Ishikawa (cell line): ENCODE data around the gene OR52D1.

ENCODE experiments used
- CEBPB ChIP-seq: IDR thresholded peaks from 2 replicates; pipeline ENCODE4 v1.6.1; 2012
- CREB1 ChIP-seq: IDR thresholded peaks from 2 replicates; pipeline ENCODE4 v1.6.1; 2012; ENCODE audit warnings: low read depth
- EGR1 ChIP-seq: IDR thresholded peaks from 2 replicates; pipeline ENCODE4 v1.6.1; 2012
- EP300 ChIP-seq: IDR thresholded peaks from 2 replicates; pipeline ENCODE4 v1.6.1; 2012; ENCODE audit warnings: borderline replicate concordance
- FOXM1 ChIP-seq: IDR thresholded peaks from 2 replicates; pipeline ENCODE4 v1.6.1; 2012; ENCODE audit warnings: low read depth, borderline replicate concordance
- NFIC ChIP-seq: IDR thresholded peaks from 2 replicates; pipeline ENCODE4 v1.6.1; 2012
- RAD21 ChIP-seq: IDR thresholded peaks from 2 replicates; pipeline ENCODE4 v1.6.1; 2012; ENCODE audit warnings: low read depth
- TAF1 ChIP-seq: IDR thresholded peaks from 2 replicates; pipeline ENCODE4 v1.6.1; 2012; ENCODE audit warnings: low read depth, mild to moderate bottlenecking
- TCF12 ChIP-seq: IDR thresholded peaks from 2 replicates; pipeline ENCODE4 v1.6.1; 2012; ENCODE audit warnings: low read depth
- TEAD4 ChIP-seq: IDR thresholded peaks from 2 replicates; pipeline ENCODE4 v1.6.1; 2012
- YY1 ChIP-seq: IDR thresholded peaks from 2 replicates; pipeline ENCODE4 v1.6.1; 2012; ENCODE audit warnings: low read depth
- ZBTB7A ChIP-seq: IDR thresholded peaks from 2 replicates; pipeline ENCODE4 v1.6.1; 2012; ENCODE audit warnings: low read depth
- TF ChIP-seq, protein P1 (sequence below): IDR thresholded peaks from 2 replicates; pipeline ENCODE4 v1.6.1; 2012
- TF ChIP-seq, protein P2 (sequence below): IDR thresholded peaks from 2 replicates; pipeline ENCODE4 v1.6.1; 2012; ENCODE audit warnings: low read depth, mild to moderate bottlenecking
- TF ChIP-seq, protein P3 (sequence below): IDR thresholded peaks from 2 replicates; pipeline ENCODE4 v1.6.1; 2012

The OR52D1 gene

DNA sequence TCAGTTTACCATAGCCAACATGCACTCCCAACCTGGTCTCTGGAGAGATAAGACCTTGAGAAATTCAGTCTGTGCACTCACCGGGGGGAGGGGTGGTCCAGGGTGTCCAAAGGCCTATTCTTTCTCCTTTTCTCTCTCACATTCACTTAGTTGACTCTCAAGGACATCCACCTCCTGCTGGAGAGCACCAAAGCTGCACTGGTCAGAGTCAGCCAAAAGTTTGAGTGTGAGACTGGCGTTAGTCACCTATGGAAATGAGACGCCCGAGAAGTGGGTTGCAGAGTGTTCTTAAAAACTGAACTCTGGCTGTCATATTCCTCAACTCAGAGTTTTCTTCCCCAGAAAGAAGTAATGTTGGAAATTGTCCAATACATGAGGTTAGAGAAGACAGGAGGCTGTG lies 33.1 kb downstream of the OR52D1 start:
- TF ChIP-seq EGR1 (no peak), NFIC (no peak), ZBTB7A (no peak), CREB1 (no peak)
- TF ChIP-seq, protein P1, sequence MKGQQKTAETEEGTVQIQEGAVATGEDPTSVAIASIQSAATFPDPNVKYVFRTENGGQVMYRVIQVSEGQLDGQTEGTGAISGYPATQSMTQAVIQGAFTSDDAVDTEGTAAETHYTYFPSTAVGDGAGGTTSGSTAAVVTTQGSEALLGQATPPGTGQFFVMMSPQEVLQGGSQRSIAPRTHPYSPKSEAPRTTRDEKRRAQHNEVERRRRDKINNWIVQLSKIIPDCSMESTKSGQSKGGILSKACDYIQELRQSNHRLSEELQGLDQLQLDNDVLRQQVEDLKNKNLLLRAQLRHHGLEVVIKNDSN: no peak
- TF ChIP-seq, protein P2, sequence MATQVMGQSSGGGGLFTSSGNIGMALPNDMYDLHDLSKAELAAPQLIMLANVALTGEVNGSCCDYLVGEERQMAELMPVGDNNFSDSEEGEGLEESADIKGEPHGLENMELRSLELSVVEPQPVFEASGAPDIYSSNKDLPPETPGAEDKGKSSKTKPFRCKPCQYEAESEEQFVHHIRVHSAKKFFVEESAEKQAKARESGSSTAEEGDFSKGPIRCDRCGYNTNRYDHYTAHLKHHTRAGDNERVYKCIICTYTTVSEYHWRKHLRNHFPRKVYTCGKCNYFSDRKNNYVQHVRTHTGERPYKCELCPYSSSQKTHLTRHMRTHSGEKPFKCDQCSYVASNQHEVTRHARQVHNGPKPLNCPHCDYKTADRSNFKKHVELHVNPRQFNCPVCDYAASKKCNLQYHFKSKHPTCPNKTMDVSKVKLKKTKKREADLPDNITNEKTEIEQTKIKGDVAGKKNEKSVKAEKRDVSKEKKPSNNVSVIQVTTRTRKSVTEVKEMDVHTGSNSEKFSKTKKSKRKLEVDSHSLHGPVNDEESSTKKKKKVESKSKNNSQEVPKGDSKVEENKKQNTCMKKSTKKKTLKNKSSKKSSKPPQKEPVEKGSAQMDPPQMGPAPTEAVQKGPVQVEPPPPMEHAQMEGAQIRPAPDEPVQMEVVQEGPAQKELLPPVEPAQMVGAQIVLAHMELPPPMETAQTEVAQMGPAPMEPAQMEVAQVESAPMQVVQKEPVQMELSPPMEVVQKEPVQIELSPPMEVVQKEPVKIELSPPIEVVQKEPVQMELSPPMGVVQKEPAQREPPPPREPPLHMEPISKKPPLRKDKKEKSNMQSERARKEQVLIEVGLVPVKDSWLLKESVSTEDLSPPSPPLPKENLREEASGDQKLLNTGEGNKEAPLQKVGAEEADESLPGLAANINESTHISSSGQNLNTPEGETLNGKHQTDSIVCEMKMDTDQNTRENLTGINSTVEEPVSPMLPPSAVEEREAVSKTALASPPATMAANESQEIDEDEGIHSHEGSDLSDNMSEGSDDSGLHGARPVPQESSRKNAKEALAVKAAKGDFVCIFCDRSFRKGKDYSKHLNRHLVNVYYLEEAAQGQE: no peak
- TF ChIP-seq, protein P3, sequence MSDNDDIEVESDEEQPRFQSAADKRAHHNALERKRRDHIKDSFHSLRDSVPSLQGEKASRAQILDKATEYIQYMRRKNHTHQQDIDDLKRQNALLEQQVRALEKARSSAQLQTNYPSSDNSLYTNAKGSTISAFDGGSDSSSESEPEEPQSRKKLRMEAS: no peak

DNA sequence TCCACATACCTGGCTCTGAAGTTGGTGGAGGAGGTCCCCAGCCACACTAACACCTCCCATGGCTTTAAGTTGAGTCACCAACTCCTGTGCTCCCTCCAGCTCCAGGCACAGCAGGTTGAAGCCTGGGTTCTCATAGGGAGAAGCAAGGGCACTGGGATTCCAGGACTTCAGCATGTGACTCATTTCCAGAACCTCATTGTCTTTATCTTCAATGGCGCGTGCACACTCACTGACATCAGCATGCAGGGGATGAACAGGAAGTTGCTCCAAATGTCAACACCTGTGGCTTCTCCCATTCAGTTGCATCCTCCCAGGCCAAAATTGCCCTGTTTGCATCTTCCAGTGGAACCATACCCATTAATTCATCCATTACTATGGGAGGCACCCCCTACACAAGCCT lies 33.8 kb downstream of the OR52D1 start:
- TF ChIP-seq CEBPB (no peak), YY1 (no peak), TAF1 (no peak)
- TF ChIP-seq, protein P1: no peak

- no peak for TF ChIP-seq ZBTB7A
Observed at GRCh38 chr11:5524756-5525155, 36.3 kb downstream of the OR52D1 start.

- no peak for TF ChIP-seq YY1
- no peak for TF ChIP-seq TEAD4
- TF ChIP-seq CEBPB: no peak
- no peak for TF ChIP-seq NFIC
- no peak for TF ChIP-seq EP300
- TF ChIP-seq TAF1: no peak
- TF ChIP-seq EGR1: no peak
- TF ChIP-seq, protein P3: no peak
- no peak for TF ChIP-seq ZBTB7A
- no peak for TF ChIP-seq CREB1
- TF ChIP-seq FOXM1: no peak
- TF ChIP-seq, protein P1: no peak
- no peak for TF ChIP-seq RAD21
- TF ChIP-seq, protein P2: no peak
- no peak for TF ChIP-seq TCF12
Observed at GRCh38 chr11:5527716-5528115, 39.2 kb downstream of the OR52D1 start.

DNA sequence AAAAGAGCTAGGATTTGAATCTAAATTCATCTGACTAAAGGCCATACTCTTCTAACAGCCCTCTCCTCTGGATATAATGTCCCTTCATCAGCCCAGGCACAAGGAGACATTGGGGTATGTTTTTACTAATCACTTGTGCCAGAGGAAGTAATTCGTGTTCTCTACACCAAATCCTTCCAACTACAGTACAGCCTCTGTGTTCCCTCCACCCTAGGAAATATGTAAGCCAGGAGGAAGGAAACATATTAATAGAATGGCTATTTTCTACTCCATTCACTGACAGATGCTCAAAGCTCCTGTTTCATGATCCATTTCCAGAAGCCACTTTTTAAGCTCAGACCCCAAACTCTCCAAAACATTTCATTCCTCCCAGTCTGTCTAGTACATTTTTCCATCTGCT lies 40.0 kb downstream of the OR52D1 start:
- no peak for TF ChIP-seq CEBPB
- TF ChIP-seq CREB1: no peak
- no peak for TF ChIP-seq ZBTB7A
- no peak for TF ChIP-seq TEAD4

DNA sequence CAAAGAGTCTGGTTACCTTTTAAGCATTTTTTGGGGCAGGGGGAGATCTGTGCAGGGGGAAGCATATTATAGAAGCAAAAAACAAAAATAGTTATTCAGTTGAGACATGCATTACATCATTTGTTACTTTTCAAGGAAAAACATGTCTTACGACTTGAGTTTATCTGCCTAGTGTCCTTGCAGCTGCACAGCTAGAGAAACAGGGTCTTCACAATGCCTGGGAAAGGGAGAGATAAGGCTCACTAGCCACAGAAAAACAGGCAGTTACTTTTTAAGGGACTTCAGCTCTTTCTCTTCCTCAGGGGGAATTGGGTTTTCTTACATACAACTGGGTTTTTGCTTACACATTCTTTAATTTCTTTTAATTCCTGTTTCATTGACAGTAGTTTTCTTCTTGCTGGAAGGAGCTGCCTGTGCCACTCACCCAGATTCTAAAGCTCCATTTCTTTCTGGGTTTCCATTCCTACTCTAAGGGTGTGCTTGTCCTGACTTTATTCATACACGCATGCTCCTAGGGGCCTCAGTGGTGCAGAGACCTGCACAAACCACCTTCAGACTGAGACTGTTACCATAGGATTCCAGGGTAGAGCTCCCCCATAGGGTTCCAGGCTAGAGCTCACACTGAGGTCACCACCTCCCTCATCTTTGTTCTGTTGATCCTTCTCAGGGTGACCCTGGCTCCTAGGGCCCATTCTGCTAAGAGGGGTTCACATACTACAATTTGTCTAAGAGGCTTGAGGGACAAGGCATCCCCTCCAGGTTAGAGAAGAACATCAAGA lies 42.8 kb downstream of the OR52D1 start:
- TF ChIP-seq, protein P2: no peak
- no peak for TF ChIP-seq ZBTB7A
- TF ChIP-seq FOXM1: no peak
- TF ChIP-seq TEAD4: no peak
- no peak for TF ChIP-seq EP300
- no peak for TF ChIP-seq NFIC
- no peak for TF ChIP-seq TAF1
- TF ChIP-seq YY1: no peak
- TF ChIP-seq EGR1: no peak
- TF ChIP-seq RAD21: no peak
- no peak for TF ChIP-seq CREB1
- TF ChIP-seq, protein P1: no peak
- no peak for TF ChIP-seq TCF12
- TF ChIP-seq, protein P3: no peak
- TF ChIP-seq CEBPB: no peak
